ENCODE measurements around the gene MAD1L1.

DNA sequence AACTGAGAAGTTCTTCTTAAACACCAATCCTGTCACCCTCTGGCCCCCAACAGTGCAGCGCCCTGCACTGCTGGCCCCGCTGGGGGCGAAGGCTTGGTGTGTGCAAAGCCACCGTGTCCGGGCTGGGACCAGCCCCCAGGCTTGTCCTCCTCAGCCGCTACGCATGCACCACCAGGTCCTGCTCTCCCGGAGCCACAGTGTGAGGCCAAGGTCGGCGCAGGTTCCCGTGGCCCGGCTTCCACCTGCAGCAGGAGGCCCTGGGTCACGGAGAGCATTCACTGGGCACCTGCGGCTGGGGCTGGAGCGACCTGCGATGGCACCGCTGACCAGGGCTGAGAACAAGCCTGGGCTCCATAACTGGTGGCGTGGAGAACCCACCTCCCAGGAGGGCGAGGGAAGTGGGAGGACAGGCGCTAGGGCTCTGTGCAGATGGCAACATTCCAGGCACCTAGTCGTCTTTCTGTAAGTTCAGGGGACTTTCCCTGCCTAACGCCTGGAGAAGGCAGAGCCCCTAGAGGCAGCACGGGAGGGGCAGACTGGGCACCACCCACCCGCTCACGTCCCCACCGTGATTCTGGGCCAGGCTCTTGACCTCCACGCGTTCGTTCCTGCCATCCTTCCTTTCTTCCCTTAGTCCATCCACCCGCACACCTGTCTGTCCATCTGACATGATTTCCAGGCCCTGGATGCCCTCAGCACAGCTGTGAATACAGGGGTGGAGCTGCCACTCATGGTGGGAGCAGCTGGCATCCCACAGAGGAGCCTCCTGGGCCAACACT is 291.1 kb downstream of the MAD1L1 start:
- TF ChIP-seq, protein P1, sequence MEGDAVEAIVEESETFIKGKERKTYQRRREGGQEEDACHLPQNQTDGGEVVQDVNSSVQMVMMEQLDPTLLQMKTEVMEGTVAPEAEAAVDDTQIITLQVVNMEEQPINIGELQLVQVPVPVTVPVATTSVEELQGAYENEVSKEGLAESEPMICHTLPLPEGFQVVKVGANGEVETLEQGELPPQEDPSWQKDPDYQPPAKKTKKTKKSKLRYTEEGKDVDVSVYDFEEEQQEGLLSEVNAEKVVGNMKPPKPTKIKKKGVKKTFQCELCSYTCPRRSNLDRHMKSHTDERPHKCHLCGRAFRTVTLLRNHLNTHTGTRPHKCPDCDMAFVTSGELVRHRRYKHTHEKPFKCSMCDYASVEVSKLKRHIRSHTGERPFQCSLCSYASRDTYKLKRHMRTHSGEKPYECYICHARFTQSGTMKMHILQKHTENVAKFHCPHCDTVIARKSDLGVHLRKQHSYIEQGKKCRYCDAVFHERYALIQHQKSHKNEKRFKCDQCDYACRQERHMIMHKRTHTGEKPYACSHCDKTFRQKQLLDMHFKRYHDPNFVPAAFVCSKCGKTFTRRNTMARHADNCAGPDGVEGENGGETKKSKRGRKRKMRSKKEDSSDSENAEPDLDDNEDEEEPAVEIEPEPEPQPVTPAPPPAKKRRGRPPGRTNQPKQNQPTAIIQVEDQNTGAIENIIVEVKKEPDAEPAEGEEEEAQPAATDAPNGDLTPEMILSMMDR (IDR thresholded peaks at IDR 0.05), result no peak
- TF ChIP-seq POLR2A (IDR thresholded peaks at IDR 0.05), result no peak
